Measurements from ENCODE around the gene FADS2. TPM values are rescaled to one million over a fixed set of nuclear protein-coding genes. Genes with fewer than 3 reads are reported as not detected.

The FADS2 gene
- total RNA-seq, 2 experiments from 2014 or later = 32.1 to 34.1 TPM

GRCh38 chr11:61799665-61800284, 28.3 kb upstream of the FADS2 start:
- Mint-ChIP-seq H3K4me1 (ENCODE audit: low read depth) (peaks cover 26% of the 10 kb centered on the region), H3K4me3 (no peak overlapping the region), H3K27ac (no peak overlapping the region), H3K36me3 (ENCODE audit: low read depth) (peaks cover 57% of the 10 kb centered on the region), H3K27me3 (ENCODE audit: low read depth) (no peaks in the 10 kb centered on the region), H3K9me3 (no peaks in the 10 kb centered on the region)
- CTCF ChIA-PET = no interaction called here
- no peak for DNase-seq
- intact Hi-C loops (cut with micrococcal nuclease) = loop anchor here (5.0 kb wide), 1 partner anchor 308 kb away; no protein-coding TSS in a partner anchor

GRCh38 chr11:61800331-61801281, 27.5 kb upstream of the FADS2 start:
- Mint-ChIP-seq H3K9me3 (no peaks in the 10 kb centered on the region), H3K4me1 (ENCODE audit: low read depth) (peaks cover 19% of the 10 kb centered on the region), H3K4me3 (no peak overlapping the region), H3K27ac (no peak overlapping the region), H3K27me3 (ENCODE audit: low read depth) (no peaks in the 10 kb centered on the region), H3K36me3 (ENCODE audit: low read depth) (peaks cover 50% of the 10 kb centered on the region)
- intact Hi-C loops (cut with micrococcal nuclease) = no loop called here
- DNase-seq = no peak
- CTCF ChIA-PET = interaction anchor here (0.9 kb wide), 1 partner anchor 17 kb away, joined by 3 read pairs; no protein-coding TSS in a partner anchor

DNA sequence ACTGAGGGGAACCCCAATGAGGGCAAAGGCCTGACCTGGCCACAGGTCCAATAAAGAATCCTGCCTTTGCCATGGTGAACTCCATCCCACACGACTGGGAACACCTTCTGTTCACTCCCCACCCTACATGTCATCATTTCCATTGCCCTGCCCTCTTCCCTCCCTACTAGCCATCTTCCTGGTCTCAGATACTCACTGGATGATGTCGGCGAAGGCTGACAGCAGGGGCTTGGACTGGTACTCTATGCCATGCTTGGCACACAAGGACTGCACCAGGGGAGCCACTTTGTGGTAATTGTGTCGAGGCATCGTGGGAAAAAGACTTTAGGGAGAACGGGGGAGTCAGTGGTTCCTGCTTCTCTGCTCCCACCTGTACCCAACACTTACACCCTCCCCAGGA, 25.5 kb upstream of the FADS2 start:
- CTCF ChIA-PET = interaction anchor here (0.8 kb wide), 1 partner anchor 12 kb away, joined by 3 read pairs; no protein-coding TSS in a partner anchor
- intact Hi-C loops (cut with micrococcal nuclease) = no loop called here
- peaks cover 32% of the 10 kb centered on the region for H3K36me3 Mint-ChIP-seq (ENCODE audit: low read depth)
- no peak for DNase-seq
- H3K9me3 Mint-ChIP-seq = no peaks in the 10 kb centered on the region
- H3K27me3 Mint-ChIP-seq (ENCODE audit: low read depth) = no peaks in the 10 kb centered on the region
- peaks cover 2% of the 10 kb centered on the region for H3K4me1 Mint-ChIP-seq (ENCODE audit: low read depth)
- H3K4me3 Mint-ChIP-seq = no peak overlapping the region
- H3K27ac Mint-ChIP-seq = no peak overlapping the region

DNA sequence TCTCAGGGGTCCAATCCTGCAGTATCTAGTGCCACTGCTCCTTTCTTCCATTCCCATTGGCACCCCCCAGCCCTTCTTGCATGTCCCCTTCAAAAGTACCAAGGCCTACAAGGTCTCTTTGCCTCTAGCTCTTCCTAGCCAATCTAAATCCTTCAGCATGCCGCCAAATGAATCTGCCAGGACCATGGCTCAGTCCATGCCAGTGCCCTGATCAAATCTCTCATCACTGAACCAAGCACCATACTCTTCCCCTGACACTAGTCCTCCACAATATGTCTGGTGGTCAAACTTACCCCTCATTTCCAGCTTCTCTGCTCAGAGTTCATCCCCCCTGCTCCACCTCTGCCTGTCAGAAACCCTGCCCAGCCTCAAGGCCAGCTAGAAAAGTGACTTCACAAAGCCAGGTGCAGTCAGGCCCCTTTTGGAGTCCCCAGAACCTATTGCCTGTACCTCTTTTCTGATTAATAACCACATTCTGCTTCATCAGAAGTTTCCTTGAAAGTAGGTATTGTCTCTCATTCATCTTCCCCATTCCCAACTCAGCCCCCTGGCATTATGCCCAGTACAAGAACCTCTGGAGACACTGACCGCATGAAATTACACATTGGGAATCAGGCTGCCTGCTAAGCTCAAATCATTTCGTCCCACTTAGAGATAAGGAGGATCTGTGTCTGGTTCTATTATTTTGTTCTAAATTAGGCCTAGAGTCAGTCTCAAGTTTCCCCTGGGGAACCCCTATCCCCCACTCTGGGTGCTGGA, 24.0 kb upstream of the FADS2 start:
- H3K4me1 Mint-ChIP-seq (ENCODE audit: low read depth) = no peaks in the 10 kb centered on the region
- H3K9me3 Mint-ChIP-seq = no peaks in the 10 kb centered on the region
- H3K27ac Mint-ChIP-seq = no peak overlapping the region
- no peak overlapping the region for H3K4me3 Mint-ChIP-seq
- no peak for DNase-seq
- intact Hi-C loops (cut with micrococcal nuclease) = no loop called here
- H3K36me3 Mint-ChIP-seq (ENCODE audit: low read depth) = peaks cover 25% of the 10 kb centered on the region
- H3K27me3 Mint-ChIP-seq (ENCODE audit: low read depth) = no peaks in the 10 kb centered on the region
- CTCF ChIA-PET = no interaction called here

DNA sequence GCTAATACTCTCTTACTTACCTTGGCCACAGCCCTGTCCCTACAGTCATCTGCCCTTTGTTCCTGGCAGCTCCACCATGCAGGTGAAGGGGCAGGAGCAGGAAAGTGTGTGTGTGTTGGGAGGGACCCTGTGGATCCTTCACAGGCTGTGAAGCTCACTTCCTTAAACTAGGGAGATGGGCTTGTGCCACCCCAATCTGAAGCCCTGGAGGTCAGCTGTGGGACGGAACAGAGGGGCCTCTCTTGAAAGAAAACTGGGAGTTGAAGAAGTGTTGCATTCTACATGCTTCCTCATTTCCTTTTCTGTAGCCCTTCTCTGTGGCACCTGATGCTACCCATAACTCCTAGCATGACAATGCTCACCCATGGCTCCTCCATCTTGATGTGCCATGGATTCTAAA, 23.0 kb upstream of the FADS2 start:
- CTCF ChIA-PET = interaction anchor here (3.3 kb wide), 1 partner anchor 8 kb away, joined by 21 read pairs; no protein-coding TSS in a partner anchor
- DNase-seq = no peak
- no peaks in the 10 kb centered on the region for H3K4me1 Mint-ChIP-seq (ENCODE audit: low read depth)
- intact Hi-C loops (cut with micrococcal nuclease) = no loop called here
- peaks cover 18% of the 10 kb centered on the region for H3K36me3 Mint-ChIP-seq (ENCODE audit: low read depth)
- H3K27ac Mint-ChIP-seq = no peak overlapping the region
- H3K27me3 Mint-ChIP-seq (ENCODE audit: low read depth) = no peaks in the 10 kb centered on the region
- no peaks in the 10 kb centered on the region for H3K9me3 Mint-ChIP-seq
- H3K4me3 Mint-ChIP-seq = no peak overlapping the region

- no peaks in the 10 kb centered on the region for H3K4me1 Mint-ChIP-seq (ENCODE audit: low read depth)
- no peak for DNase-seq
- CTCF ChIA-PET = interaction anchor here (0.8 to 3.3 kb wide), 2 partner anchors 10 to 13 kb away, joined by 3 to 21 read pairs; no protein-coding TSS in a partner anchor
- peaks cover 21% of the 10 kb centered on the region for H3K36me3 Mint-ChIP-seq (ENCODE audit: low read depth)
- intact Hi-C loops (cut with micrococcal nuclease) = no loop called here
- H3K27me3 Mint-ChIP-seq (ENCODE audit: low read depth) = no peaks in the 10 kb centered on the region
- H3K4me3 Mint-ChIP-seq = no peak overlapping the region
- H3K9me3 Mint-ChIP-seq = no peaks in the 10 kb centered on the region
- no peak overlapping the region for H3K27ac Mint-ChIP-seq
These were observed 21.3 kb upstream of the FADS2 start for GRCh38 chr11:61806785-61807184.

DNA sequence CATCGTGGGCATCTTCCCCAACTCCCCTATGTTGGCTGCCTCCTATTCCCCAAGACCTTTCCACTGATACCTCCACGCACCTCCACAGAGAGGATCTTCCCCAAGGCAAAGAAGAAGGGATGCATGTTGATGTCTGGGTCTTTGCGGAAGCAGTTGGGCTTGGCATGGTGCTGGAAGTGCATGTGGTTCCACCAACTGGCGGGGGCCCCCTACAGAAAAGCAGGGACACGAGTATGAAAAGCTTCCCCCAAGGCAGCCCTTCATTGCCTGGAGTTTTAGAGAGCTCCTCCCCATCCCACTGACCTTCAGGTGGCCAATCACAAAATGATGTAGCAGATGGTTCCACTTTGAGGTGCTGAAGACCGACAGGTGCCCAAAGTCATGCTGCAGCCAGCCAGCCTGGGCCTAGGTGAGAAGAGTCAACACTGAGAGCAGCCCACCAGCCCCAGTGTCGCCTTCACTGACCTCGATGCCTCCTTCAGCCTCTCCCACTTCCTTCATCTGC, 17.4 kb upstream of the FADS2 start:
- CTCF ChIA-PET = no interaction called here
- Mint-ChIP-seq H3K9me3 (no peaks in the 10 kb centered on the region), H3K36me3 (ENCODE audit: low read depth) (peaks cover 18% of the 10 kb centered on the region), H3K4me3 (no peak overlapping the region), H3K27ac (no peak overlapping the region), H3K27me3 (ENCODE audit: low read depth) (peaks cover 13% of the 10 kb centered on the region), H3K4me1 (ENCODE audit: low read depth) (peaks cover 6% of the 10 kb centered on the region)
- intact Hi-C loops (cut with micrococcal nuclease) = no loop called here
- no peak for DNase-seq

- CTCF ChIA-PET = interaction anchor here (5.2 kb wide), 1 partner anchor 14 kb away, joined by 38 read pairs; no protein-coding TSS in a partner anchor
- Mint-ChIP-seq H3K9me3 (no peaks in the 10 kb centered on the region), H3K4me3 (no peak overlapping the region), H3K4me1 (ENCODE audit: low read depth) (peaks cover 10% of the 10 kb centered on the region), H3K27ac (no peak overlapping the region), H3K36me3 (ENCODE audit: low read depth) (peaks cover 18% of the 10 kb centered on the region), H3K27me3 (ENCODE audit: low read depth) (peaks cover 19% of the 10 kb centered on the region)
- intact Hi-C loops (cut with micrococcal nuclease) = no loop called here
- no peak for DNase-seq
These were observed 16.3 kb upstream of the FADS2 start for GRCh38 chr11:61811831-61812230.

DNA sequence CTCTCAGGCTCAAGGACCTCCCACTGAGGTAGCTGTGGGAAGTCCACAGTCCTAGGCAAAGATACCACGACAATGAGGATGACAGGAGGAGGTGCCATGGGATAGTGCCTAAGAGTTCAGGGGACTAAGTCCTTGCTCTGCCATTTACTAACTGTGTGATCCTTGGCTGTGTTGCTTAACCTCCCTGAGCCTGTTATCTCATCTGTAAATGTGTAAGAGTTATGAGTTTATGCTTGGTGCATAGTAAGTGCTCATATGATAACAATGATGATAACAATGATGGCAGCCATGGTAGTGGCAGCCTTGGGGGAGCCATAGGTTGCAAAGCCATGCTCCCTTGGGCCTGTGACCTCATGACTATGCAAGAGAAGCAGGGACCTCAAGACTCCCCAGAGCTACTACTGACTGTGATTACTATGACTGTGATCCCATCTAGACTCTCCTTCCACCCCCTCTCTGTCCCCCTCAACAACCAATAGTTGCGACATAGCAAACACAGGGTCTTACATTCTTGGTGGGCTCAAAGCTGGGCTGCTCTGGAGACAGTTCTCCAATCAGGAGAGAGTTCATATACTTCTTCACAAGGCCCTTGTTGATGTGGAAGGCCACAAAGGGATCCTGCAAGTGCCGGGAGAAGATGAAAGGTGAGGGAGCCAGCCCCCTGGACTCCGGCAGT, 15.2 kb upstream of the FADS2 start:
- Mint-ChIP-seq H3K9me3 (no peaks in the 10 kb centered on the region), H3K36me3 (ENCODE audit: low read depth) (peaks cover 18% of the 10 kb centered on the region), H3K4me3 (no peak overlapping the region), H3K4me1 (ENCODE audit: low read depth) (peaks cover 10% of the 10 kb centered on the region), H3K27ac (no peak overlapping the region), H3K27me3 (ENCODE audit: low read depth) (peaks cover 23% of the 10 kb centered on the region)
- intact Hi-C loops (cut with micrococcal nuclease) = no loop called here
- CTCF ChIA-PET = interaction anchor here (5.2 kb wide), 1 partner anchor 15 kb away, joined by 38 read pairs; no protein-coding TSS in a partner anchor
- no peak for DNase-seq

DNA sequence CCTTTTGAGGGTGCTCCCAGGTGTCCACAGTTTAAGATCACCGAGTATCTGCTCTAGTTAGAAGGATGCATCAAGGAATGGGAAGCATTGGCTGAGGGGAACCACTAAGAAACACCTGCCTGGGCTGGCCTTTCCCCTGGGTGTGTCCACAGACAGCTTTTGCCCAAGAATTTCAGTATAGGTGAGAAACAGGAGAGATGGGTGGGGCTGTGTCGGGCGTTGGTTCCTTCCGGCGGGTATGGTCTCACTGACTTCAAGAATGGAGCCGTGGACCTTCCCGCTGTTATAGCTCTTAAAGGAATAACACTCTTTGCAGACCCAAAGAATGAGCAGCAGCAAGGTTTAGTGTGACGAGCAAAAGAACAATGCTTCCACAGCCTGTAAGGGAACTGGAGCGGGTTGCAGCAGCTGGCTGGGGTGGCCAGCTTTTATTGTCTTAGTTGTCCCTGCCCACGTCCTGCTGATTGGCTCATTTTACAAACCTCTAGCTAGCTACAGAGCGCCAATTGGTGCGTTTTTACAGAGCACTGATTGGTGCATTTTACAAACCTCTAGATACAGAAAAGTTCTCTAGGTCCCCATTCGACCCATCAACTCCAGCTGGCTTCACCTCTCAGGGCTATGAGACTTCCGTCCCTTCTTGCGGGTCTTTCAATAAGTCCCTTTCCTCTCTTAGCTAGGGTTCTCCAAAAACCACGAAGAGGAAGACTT, 13.7 kb upstream of the FADS2 start:
- H3K27me3 Mint-ChIP-seq (ENCODE audit: low read depth) = peaks cover 26% of the 10 kb centered on the region
- CTCF ChIA-PET = interaction anchor here (0.6 to 5.2 kb wide), 7 partner anchors 12 to 294 kb away, joined by 3 to 38 read pairs (median 4); no protein-coding TSS in a partner anchor
- DNase-seq = peak; percentile 37
- no peaks in the 10 kb centered on the region for H3K9me3 Mint-ChIP-seq
- peak overlapping the region; percentile 91 for H3K4me3 Mint-ChIP-seq
- H3K27ac Mint-ChIP-seq = peak overlapping the region; percentile 41
- intact Hi-C loops (cut with micrococcal nuclease) = no loop called here
- peaks cover 18% of the 10 kb centered on the region for H3K36me3 Mint-ChIP-seq (ENCODE audit: low read depth)
- H3K4me1 Mint-ChIP-seq (ENCODE audit: low read depth) = peaks cover 10% of the 10 kb centered on the region
